Pancreas (tissue), 10 donors: ENCODE results near the gene CXorf38. TPM values are rescaled to one million over a fixed set of nuclear protein-coding genes. Genes with fewer than 3 reads are reported as not detected.

Source experiments
- ATAC-seq, 4 donors: fragments of 200-7000 bp; cut with Tn5 transposase; one replicate each; pipeline versions ENCODE4 v1.8.0 to v1.9.1; 2020; ENCODE audit warnings: mild to moderate bottlenecking in 4 of 4, moderate library complexity in 4 of 4
- DNase-seq, 6 donors: peaks; one replicate each; pipeline ENCODE4 v3.0.0-alpha.2; 2020
- FAIRE-seq: peaks from 2 replicates; lab custom pipeline; 2012; peaks lifted over from hg19 to GRCh38; lab: Jason Lieb, UNC
- H3K27ac ChIP-seq, 4 donors: fragments of 200-600 bp; sonication (generic); 1 replicate in 3 of 4; 2 replicates in 1 of 4; pipeline versions ENCODE4 v1.5.0 to v1.8.0; 2020
- H3K27me3 ChIP-seq, 4 donors: fragments of 200-600 bp; one replicate each; pipeline ENCODE4 v1.8.0; 2021
- H3K36me3 ChIP-seq, 3 donors: fragments of 200-600 bp; sonication (generic) in 1 of 3; one replicate each; pipeline versions ENCODE4 v1.5.0 to v1.8.0; 2020 to 2021
- H3K4me1 ChIP-seq, 3 donors: fragments of 200-600 bp; one replicate each; pipeline ENCODE4 v1.8.0; 2021
- H3K4me3 ChIP-seq, 4 donors: fragments of 200-600 bp; sonication (generic) in 2 of 4; one replicate each; pipeline versions ENCODE4 v1.5.0 to v1.8.0; 2020 to 2021
- H3K9me3 ChIP-seq, 4 donors: fragments of 200-600 bp; one replicate each; pipeline ENCODE4 v1.8.0; 2021
- WGBS, 2 donors: extraction: QIAGEN DNeasy Blood & Tissue Kit; methylation state at CpG; one replicate each; pipeline ENCODE4 v1.1.7; 2013; 5-methylcytosine and 5-hydroxymethylcytosine counted together
- intact Hi-C, 3 donors: fragments of 100-400 bp; cut with DNase I; formaldehyde crosslinking; loops; one replicate each; pipeline versions ENCODE4 v1.11.1 to v1.14.2; 2022
- polyA plus RNA-seq, 2 donors: library from polyadenylated mRNA; stranded (reverse); fragments of 200-250 nt; gene quantifications; one replicate each; pipeline ENCODE4 v1.2.3, GENCODE V29; 2013
- total RNA-seq, 6 donors: library from RNA; stranded (reverse); fragmentation: NEBNext Ultra II Directional in 4 of 6; extraction: Animal tissue kit (Norgen Biotek cat#: 25700) in 4 of 6; gene quantifications; one replicate each; pipeline versions ENCODE4 v1.2.1 to v1.2.4, GENCODE V29; 2021 to 2023
- TF ChIP-seq, protein P1 (sequence below), 4 donors: fragments of 200-600 bp; sonication (generic) in 3 of 4; IDR thresholded peaks; one replicate each; pipeline versions ENCODE4 v1.5.0 to v1.8.0; 2021; ENCODE audit warnings: antibody characterized with exemption in 4 of 4
- donor health status: healthy with polysubstance abuse.
- donor health status: DM: no; HTN: no; CAD: no; lungs with moderate emphysema.
- donor health status: DM: no; HTN: no; CAD: no.
- donor health status: control.
- donor health status: control.
- donor health status: Bipolar disorder and iron deficiency.
- donor health status: DM: yes; HTN: yes; CAD: no.
- donor health status: DM: no; HTN: no; CAD: no.
- donor health status: DM: no; HTN: no; CAD: no.
- donor health status: DM: yes; HTN: yes; CAD: no.

Gene CXorf38
- total and polyA plus RNA-seq, 8 donors = 3.6 to 7.5 (median 4.8) TPM

DNA sequence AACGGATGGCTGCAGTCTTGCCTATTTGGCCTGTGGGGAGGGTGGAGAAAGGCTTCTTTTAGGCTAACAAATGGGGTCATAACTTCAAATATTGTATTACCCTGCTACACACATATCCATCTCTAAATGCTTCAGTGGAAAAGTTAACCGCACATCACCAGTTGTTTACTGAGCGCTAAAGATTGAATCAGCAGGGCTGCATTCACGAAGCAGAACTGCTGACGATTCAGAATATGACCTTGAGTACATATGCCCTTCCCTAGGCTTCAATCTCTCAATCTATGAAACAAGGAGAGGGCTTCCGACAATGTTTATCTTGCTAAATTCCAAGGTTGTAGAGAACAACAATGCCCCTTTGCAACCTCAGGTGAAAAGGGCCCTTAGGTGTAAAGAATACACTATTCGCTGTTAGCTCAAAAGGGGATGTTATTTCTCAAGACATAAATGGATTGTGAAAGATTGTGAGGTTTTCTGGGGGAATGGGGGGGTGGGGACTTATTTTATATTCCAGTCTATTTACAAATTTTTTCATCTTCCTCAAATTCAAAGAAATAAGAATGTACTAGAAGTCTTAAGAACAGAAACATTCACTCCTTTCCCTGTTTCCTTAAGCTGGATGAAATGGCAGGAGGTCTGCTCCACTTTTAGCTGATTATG, 69.2 kb downstream of the CXorf38 start:
- H3K36me3 ChIP-seq = no peaks in the 10 kb centered on the region
- DNase-seq = no peak
- ATAC-seq = no peak
- H3K27ac ChIP-seq = no peak overlapping the region
- TF ChIP-seq, protein P1, sequence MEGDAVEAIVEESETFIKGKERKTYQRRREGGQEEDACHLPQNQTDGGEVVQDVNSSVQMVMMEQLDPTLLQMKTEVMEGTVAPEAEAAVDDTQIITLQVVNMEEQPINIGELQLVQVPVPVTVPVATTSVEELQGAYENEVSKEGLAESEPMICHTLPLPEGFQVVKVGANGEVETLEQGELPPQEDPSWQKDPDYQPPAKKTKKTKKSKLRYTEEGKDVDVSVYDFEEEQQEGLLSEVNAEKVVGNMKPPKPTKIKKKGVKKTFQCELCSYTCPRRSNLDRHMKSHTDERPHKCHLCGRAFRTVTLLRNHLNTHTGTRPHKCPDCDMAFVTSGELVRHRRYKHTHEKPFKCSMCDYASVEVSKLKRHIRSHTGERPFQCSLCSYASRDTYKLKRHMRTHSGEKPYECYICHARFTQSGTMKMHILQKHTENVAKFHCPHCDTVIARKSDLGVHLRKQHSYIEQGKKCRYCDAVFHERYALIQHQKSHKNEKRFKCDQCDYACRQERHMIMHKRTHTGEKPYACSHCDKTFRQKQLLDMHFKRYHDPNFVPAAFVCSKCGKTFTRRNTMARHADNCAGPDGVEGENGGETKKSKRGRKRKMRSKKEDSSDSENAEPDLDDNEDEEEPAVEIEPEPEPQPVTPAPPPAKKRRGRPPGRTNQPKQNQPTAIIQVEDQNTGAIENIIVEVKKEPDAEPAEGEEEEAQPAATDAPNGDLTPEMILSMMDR (IDR thresholded peaks at IDR 0.05) = no peak
- FAIRE-seq = no peak
- no peak overlapping the region for H3K4me3 ChIP-seq
- peaks cover 0 to 6% (median 0%) of the 10 kb centered on the region in 3 donors for H3K4me1 ChIP-seq
- 42 to 50% methylated on average over 7 of the region's 7 CpGs for WGBS, 2 donors
- peaks cover 0 to 28% (median 0%) of the 10 kb centered on the region in 4 donors for H3K27me3 ChIP-seq
- no peaks in the 10 kb centered on the region for H3K9me3 ChIP-seq
- intact Hi-C loops = no loop called here

Other genes starting within 250 kb of the CXorf38 start
- gene ATP6AP2, start 66.6 kb downstream of the CXorf38 start, total RNA-seq = 10 to 100 TPM; 17.3 to 56.6 (median 28.7) TPM
- gene ATP6AP2, start 66.6 kb downstream of the CXorf38 start, polyA plus RNA-seq = 10 to 100 TPM; 20.4 to 61.9 TPM
- not detected for gene MPC1L, start 24.1 kb downstream of the CXorf38 start, total RNA-seq
- gene MPC1L, start 24.1 kb downstream of the CXorf38 start, polyA plus RNA-seq = not detected
- 10 to 100 TPM; 15.2 to 27.9 (median 18.7) TPM for gene MED14, start 88.0 kb upstream of the CXorf38 start, total RNA-seq
- gene MED14, start 88.0 kb upstream of the CXorf38 start, polyA plus RNA-seq = 10 to 100 TPM in 1 of 2 donors, 1 to 10 TPM in 1; 7.6 to 12.1 TPM